Measurements from ENCODE around the gene DDR1. TPM values are rescaled to one million over a fixed set of nuclear protein-coding genes. Genes with fewer than 3 reads are reported as not detected.
"Not testable (repeated sequence)": the region's sequence is repeated elsewhere in the genome, so short reads cannot be mapped to it uniquely, and the experiment has no call there.

The DDR1 gene
- total RNA-seq, 4 donors from 2014 or later = 2.1 to 74.1 (median 30.3) TPM

- TF ChIP-seq CTCF (IDR thresholded peaks at IDR 0.05) (no peak), POLR2A (IDR thresholded peaks at IDR 0.05) (no peak)
- no peak overlapping the region for H3K27ac ChIP-seq
- intact Hi-C loops (cut with DNase I; ENCODE audit: low total_unique reads) = no loop called here
- H3K36me3 ChIP-seq = no peaks in the 10 kb centered on the region
- H3K9me3 ChIP-seq = no peaks in the 10 kb centered on the region
- H3K27me3 ChIP-seq = no peaks in the 10 kb centered on the region
- H3K4me1 ChIP-seq = no peaks in the 10 kb centered on the region
- no peak for DNase-seq
- H3K4me3 ChIP-seq = no peak overlapping the region
Observed at GRCh38 chr6:30926644-30927043, 42.3 kb downstream of the DDR1 start.

GRCh38 chr6:30927080-30927479, 42.8 kb downstream of the DDR1 start:
- intact Hi-C loops (cut with DNase I; ENCODE audit: low total_unique reads); H3K27ac ChIP-seq: not testable (repeated sequence)

GRCh38 chr6:30928677-30929076, 44.4 kb downstream of the DDR1 start:
- H3K27me3 ChIP-seq = no peaks in the 10 kb centered on the region
- TF ChIP-seq CTCF (IDR thresholded peaks at IDR 0.05) = no peak
- TF ChIP-seq POLR2A (IDR thresholded peaks at IDR 0.05) = no peak
- H3K9me3 ChIP-seq = no peaks in the 10 kb centered on the region
- DNase-seq = no peak
- H3K4me1 ChIP-seq = no peaks in the 10 kb centered on the region
- H3K36me3 ChIP-seq = no peaks in the 10 kb centered on the region
- no peak overlapping the region for H3K4me3 ChIP-seq
- intact Hi-C loops (cut with DNase I; ENCODE audit: low total_unique reads) = no loop called here
- H3K27ac ChIP-seq = no peak overlapping the region

More at GRCh38 chr6:30927080-30927479, 42.8 kb downstream of the DDR1 start:
- H3K4me1 ChIP-seq, H3K27me3 ChIP-seq, H3K36me3 ChIP-seq, DNase-seq, H3K9me3 ChIP-seq, H3K4me3 ChIP-seq: not testable (repeated sequence)

- intact Hi-C loops (cut with DNase I; ENCODE audit: low total_unique reads) = no loop called here
- H3K4me3 ChIP-seq = no peak overlapping the region
- TF ChIP-seq CTCF (IDR thresholded peaks at IDR 0.05) (no peak), POLR2A (IDR thresholded peaks at IDR 0.05) (no peak)
- H3K9me3 ChIP-seq = no peaks in the 10 kb centered on the region
- DNase-seq = no peak
- no peaks in the 10 kb centered on the region for H3K4me1 ChIP-seq
- H3K27me3 ChIP-seq = no peaks in the 10 kb centered on the region
- H3K27ac ChIP-seq = no peak overlapping the region
- H3K36me3 ChIP-seq = no peaks in the 10 kb centered on the region
Observed at GRCh38 chr6:30930506-30930905, 46.2 kb downstream of the DDR1 start.

- H3K27ac ChIP-seq = no peak overlapping the region
- H3K4me3 ChIP-seq = no peak overlapping the region
- H3K27me3 ChIP-seq = no peaks in the 10 kb centered on the region
- no peaks in the 10 kb centered on the region for H3K4me1 ChIP-seq
- H3K9me3 ChIP-seq = no peaks in the 10 kb centered on the region
- intact Hi-C loops (cut with DNase I; ENCODE audit: low total_unique reads) = no loop called here
- TF ChIP-seq CTCF (IDR thresholded peaks at IDR 0.05) (no peak), POLR2A (IDR thresholded peaks at IDR 0.05) (no peak)
- no peaks in the 10 kb centered on the region for H3K36me3 ChIP-seq
- DNase-seq = no peak
Observed at GRCh38 chr6:30931272-30931671, 47.0 kb downstream of the DDR1 start.

GRCh38 chr6:30931969-30932645, 47.8 kb downstream of the DDR1 start, which contains the start of gene SFTA2:
Gene SFTA2 (minus strand): TSS chr6:30932170. CDS start chr6:30932096, 74 bp downstream.
- intact Hi-C loops (cut with DNase I; ENCODE audit: low total_unique reads) = no loop called here

More at GRCh38 chr6:30931969-30932645, 47.8 kb downstream of the DDR1 start, which contains the start of gene SFTA2:
- Histone ChIP-seq H3K9me3 (no peaks in the 10 kb centered on the region), H3K27me3 (no peaks in the 10 kb centered on the region), H3K27ac (no peak within 1 kb of the TSS), H3K4me3 (no peak within 1 kb of the TSS), H3K4me1 (no peaks in the 10 kb centered on the region), H3K36me3 (no peaks in the 10 kb centered on the region)
- TF ChIP-seq CTCF (IDR thresholded peaks at IDR 0.05) = no peak
- no peak for TF ChIP-seq POLR2A (IDR thresholded peaks at IDR 0.05)
- DNase-seq = no peak

Data from uterus (tissue), 4 donors.